Kasumi-1 (cell line): Measurements from ENCODE around the gene GPR171.
A peak's percentile ranks its signal among the peaks of the same experiment; 100 is the strongest.

Source experiments
- DNase-seq, 2 experiments: peaks; one replicate each; lab custom pipeline; 2025; lab: John Stamatoyannopoulos, UW

Gene GPR171

GRCh38 chr3:151175952-151176351 is 27.1 kb downstream of the GPR171 start:
- DNase-seq, result no peak

DNA sequence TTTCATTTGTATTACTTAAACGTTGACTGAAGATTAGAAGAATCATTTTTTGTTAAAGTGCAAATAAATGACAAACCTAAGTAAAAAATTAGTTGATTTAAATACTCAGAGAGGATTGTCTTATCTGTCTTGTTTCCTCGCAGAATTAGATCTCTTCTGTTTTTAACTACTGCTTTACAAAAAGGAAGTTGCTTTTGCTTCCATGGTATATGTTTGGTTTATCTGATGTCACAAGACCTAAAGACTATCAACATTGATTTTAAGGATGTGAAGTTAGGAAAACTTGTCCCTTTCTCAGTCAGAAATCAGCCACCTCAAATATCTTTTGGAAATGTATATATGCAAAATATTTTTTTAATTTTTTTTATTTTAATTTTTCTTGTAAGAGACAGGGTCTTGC is 28.7 kb downstream of the GPR171 start:
- peak in 1 of 2 experiments; percentile 8 for DNase-seq

DNA sequence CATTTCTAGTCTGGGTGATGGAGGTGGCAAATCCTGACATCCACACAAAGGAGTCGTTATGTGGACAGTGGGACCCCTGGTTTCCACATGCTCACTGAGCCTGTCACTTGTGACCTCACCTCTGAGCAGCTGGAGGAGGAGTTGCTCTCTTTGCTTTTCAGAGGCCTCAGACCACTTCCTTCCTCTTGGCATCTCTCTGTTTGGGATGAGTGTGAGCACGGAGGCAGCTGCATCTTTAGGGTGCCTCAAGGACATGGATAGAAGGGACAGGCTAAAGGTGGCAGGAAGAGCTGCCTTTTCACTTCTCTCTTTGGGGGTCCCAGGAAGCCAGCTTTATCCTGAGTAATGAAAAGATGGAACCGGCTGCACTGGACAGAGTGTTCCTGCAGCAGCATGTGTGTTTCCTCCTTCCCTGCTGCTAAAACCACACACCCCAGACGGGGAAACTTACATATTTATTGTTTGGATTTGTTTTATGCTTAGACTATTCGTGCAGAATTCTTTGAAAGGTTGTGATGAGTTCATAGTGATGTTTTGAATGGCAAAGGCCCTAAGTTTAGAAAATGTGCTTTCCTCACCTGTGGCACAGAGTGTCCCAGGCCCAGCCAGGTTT is 31.8 kb downstream of the GPR171 start:
- DNase-seq, result peak; percentile 93 to 95

DNA sequence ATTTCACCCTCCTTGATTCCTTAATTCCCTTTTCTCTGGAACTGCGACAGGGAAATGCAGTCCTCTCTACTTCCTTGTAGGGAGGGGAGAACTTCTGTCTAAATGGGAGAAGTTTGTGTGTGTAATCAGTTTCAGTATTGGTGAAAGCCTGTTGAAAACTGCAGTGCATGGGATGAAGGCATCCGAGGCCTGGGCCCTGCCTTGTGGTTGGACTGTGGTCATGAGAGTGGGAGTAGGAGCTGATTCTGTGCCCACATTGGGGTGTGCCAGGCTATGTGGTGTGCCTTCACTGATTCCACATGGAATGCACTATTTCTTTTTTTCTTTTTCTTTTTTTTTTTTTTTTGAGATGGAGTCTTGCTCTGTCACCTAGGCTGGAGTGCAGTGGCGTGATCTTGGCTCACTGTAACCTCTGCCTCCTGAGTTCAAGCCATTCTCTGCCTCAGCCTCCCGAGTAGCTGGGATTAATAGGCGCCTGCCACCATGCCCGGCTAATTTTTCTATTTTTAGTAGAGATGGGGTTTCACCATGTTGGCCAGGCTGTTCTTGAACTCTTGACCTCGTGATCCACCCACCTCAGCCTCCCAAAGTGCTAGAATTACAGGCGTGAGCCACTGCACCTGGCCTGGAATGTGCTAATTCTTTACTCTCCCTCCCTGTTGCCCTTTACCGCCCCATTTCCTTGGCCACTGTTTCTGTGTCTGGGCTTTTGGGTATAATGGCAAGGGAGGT is 32.9 kb downstream of the GPR171 start:
- peak; percentile 66 to 68 for DNase-seq

GRCh38 chr3:151169262-151169947 is 33.6 kb downstream of the GPR171 start:
- peak; percentile 76 to 85 for DNase-seq

- peak; percentile 50 to 68 for DNase-seq
Measured at GRCh38 chr3:151168269-151169094, 34.5 kb downstream of the GPR171 start.

DNA sequence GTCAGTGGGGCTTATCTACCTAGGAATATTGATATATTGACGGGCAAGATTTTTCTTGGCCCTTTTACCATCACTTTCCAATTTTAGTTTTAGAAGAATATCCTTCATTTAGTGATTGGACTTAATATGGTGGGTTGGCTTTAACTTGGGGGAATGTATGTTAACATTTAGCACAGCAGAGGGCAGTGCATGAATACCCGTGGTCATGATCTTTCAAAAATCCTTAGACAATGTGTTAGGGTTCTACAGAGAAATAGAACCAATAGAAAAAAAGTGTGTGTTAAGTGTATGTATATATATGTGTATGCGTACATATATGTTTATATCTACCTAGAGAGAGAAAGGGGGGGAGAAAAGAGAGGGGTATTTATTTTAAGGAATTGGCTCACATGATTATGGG is 36.9 kb downstream of the GPR171 start:
- DNase-seq, result peak; percentile 20 to 27

DNA sequence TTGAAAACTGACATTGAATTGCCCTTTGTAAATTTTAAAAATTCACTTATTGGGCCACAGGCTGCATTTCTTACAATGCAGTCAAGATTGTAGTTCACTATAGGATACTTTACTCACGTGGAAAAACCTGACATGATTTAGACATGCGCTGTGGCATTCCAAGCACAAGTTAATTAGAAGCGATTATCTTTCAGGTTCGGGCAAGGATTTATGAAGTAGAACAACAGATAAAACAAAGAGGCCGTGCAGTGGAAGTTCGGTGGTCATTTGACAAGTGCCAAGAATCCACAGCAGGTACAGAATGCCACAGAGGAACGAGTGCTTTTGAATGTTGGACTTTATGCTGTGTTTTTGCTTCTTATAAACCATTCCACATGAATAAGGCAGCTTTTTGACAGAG is 37.8 kb downstream of the GPR171 start:
- no peak for DNase-seq

- no peak for DNase-seq
Measured at GRCh38 chr3:151159806-151160205, 43.2 kb downstream of the GPR171 start.

GRCh38 chr3:151156618-151157216 is 46.3 kb downstream of the GPR171 start:
- DNase-seq, result peak; percentile 84 to 93

GRCh38 chr3:151155409-151156128 is 47.4 kb downstream of the GPR171 start:
- DNase-seq, result no peak

DNA sequence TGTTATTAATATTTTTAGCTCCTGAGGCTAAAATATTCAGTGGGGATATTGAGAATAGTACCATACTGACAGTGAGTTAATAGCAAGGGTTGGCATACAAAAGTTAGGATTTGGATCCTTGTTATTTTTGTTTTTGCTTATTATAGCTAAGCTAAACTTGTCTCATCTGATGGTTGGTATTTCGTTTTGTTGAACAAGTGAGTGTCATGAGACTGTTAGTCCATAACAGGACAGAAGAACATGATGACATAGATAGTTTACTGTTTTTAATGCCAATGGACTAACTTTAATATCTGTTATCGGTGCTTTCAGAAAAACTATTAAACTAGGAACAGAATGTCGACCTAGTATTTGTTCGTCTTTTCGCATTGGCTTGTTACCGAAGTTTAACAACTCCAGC is 48.5 kb downstream of the GPR171 start:
- DNase-seq, result no peak

- DNase-seq, result no peak
Measured at GRCh38 chr3:151152455-151153079, 50.4 kb downstream of the GPR171 start.
